Inflammatory macrophage treated with lipopolysaccharide for 1 hour (primary cell): Measurements from ENCODE around the gene TM4SF5.

ENCODE experiments used
- DNase-seq, 2 donors: peaks; one replicate each; pipeline ENCODE4 v3.0.0-alpha.2; 2020 to 2022

Gene TM4SF5

GRCh38 chr17:4771519-4772234 is at the start of gene TM4SF5:
TSS of gene TM4SF5 (plus strand) at chr17:4771886. CDS start at chr17:4771923, 37 bp downstream.
- no peak for DNase-seq

- DNase-seq: no peak
Measured at GRCh38 chr17:4722678-4723240, 48.9 kb upstream of the TM4SF5 start.

- peak in 1 of 2 donors; percentile 34 for DNase-seq
Measured at GRCh38 chr17:4724650-4725049, 47.0 kb upstream of the TM4SF5 start.

- DNase-seq: peak; percentile 86 to 94
Measured at GRCh38 chr17:4725646-4726310, 45.9 kb upstream of the TM4SF5 start.

GRCh38 chr17:4728124-4728523 is 43.6 kb upstream of the TM4SF5 start:
- DNase-seq: peak; percentile 46 to 84

GRCh38 chr17:4733073-4733531 is 38.6 kb upstream of the TM4SF5 start:
- DNase-seq: peak; percentile 85 to 91

- no peak for DNase-seq
Measured at GRCh38 chr17:4734857-4735475, 36.7 kb upstream of the TM4SF5 start.

- DNase-seq: peak; percentile 85 to 94
Measured at GRCh38 chr17:4735876-4736651, 35.6 kb upstream of the TM4SF5 start.

GRCh38 chr17:4738136-4739121 is 33.3 kb upstream of the TM4SF5 start:
- DNase-seq: peak; percentile 24 to 27

GRCh38 chr17:4739122-4740024 is 32.3 kb upstream of the TM4SF5 start, which contains the start of the genes CXCL16 and ZMYND15:
TSS of gene CXCL16 (minus strand) at chr17:4739928. CDS start at chr17:4739339, 589 bp downstream.
TSS of gene ZMYND15 (plus strand) at chr17:4739833. CDS start at chr17:4740549, 716 bp downstream.
- peak; percentile 55 to 70 for DNase-seq

- DNase-seq: no peak
Measured at GRCh38 chr17:4740025-4740351, 31.7 kb upstream of the TM4SF5 start.

- no peak for DNase-seq
Measured at GRCh38 chr17:4740584-4740983, 31.1 kb upstream of the TM4SF5 start.

- DNase-seq: no peak
Measured at GRCh38 chr17:4741544-4741943, 30.1 kb upstream of the TM4SF5 start.

GRCh38 chr17:4742133-4742532 is 29.6 kb upstream of the TM4SF5 start:
- no peak for DNase-seq

- no peak for DNase-seq
Measured at GRCh38 chr17:4742629-4743028, 29.1 kb upstream of the TM4SF5 start.

- no peak for DNase-seq
Measured at GRCh38 chr17:4743216-4743615, 28.5 kb upstream of the TM4SF5 start.

- DNase-seq: no peak
Measured at GRCh38 chr17:4743898-4744297, 27.8 kb upstream of the TM4SF5 start.

- no peak for DNase-seq
Measured at GRCh38 chr17:4744999-4745969, 26.4 kb upstream of the TM4SF5 start.

GRCh38 chr17:4747847-4748246 is 23.8 kb upstream of the TM4SF5 start:
- peak; percentile 88 to 95 for DNase-seq
